Activated T-cell treated with anti-CD3 and anti-CD28 coated beads, Interleukin-2, amount 50 U/mL, for 24 hours (primary cell): ENCODE data around the gene FAM47C.
"Not testable (repeated sequence)": the region's sequence is repeated elsewhere in the genome, so short reads cannot be mapped to it uniquely, and the experiment has no call there.

Source experiments
- DNase-seq: peaks from one replicate; pipeline ENCODE4 v3.0.0-alpha.2; 2020
- H3K27ac Mint-ChIP-seq: 2 replicates; pipeline ENCODE4 v1.8.0; 2020; ENCODE audit warnings: mild to moderate bottlenecking, mixed read lengths
- H3K27me3 Mint-ChIP-seq: 2 replicates; pipeline ENCODE4 v1.8.0; 2020; ENCODE audit warnings: mixed read lengths
- H3K36me3 Mint-ChIP-seq: 2 replicates; pipeline ENCODE4 v1.8.0; 2020; ENCODE audit warnings: low read depth, mixed read lengths
- H3K4me1 Mint-ChIP-seq: 2 replicates; pipeline ENCODE4 v1.8.0; 2020; ENCODE audit warnings: low read depth, mixed read lengths
- H3K4me3 Mint-ChIP-seq: 2 replicates; pipeline ENCODE4 v1.8.0; 2020; ENCODE audit warnings: mild to moderate bottlenecking, moderate library complexity, mixed read lengths
- H3K9me3 Mint-ChIP-seq: 2 replicates; pipeline ENCODE4 v1.8.0; 2020; ENCODE audit warnings: mixed read lengths

FAM47C gene

GRCh38 chrX:37038814-37039213 lies 30.6 kb downstream of the FAM47C start:
- not testable (repeated sequence) for H3K9me3 Mint-ChIP-seq, H3K4me1 Mint-ChIP-seq, DNase-seq, H3K4me3 Mint-ChIP-seq, H3K36me3 Mint-ChIP-seq, H3K27ac Mint-ChIP-seq
- peaks cover 14% of the 10 kb centered on the region for H3K27me3 Mint-ChIP-seq

GRCh38 chrX:37042956-37043885 lies 35.1 kb downstream of the FAM47C start:
- not testable (repeated sequence) for H3K4me1 Mint-ChIP-seq, H3K4me3 Mint-ChIP-seq, H3K36me3 Mint-ChIP-seq, H3K9me3 Mint-ChIP-seq, H3K27ac Mint-ChIP-seq, H3K27me3 Mint-ChIP-seq, DNase-seq

- H3K4me3 Mint-ChIP-seq, result no peak overlapping the region
- DNase-seq, result no peak
- no peaks in the 10 kb centered on the region for H3K4me1 Mint-ChIP-seq
- H3K27me3 Mint-ChIP-seq, result peaks cover 15% of the 10 kb centered on the region
- H3K27ac Mint-ChIP-seq, result no peak overlapping the region
- no peaks in the 10 kb centered on the region for H3K36me3 Mint-ChIP-seq
- no peaks in the 10 kb centered on the region for H3K9me3 Mint-ChIP-seq
Measured at GRCh38 chrX:37047776-37048175, 39.6 kb downstream of the FAM47C start.

GRCh38 chrX:37057572-37057971 lies 49.4 kb downstream of the FAM47C start:
- not testable (repeated sequence) for DNase-seq, H3K36me3 Mint-ChIP-seq, H3K4me3 Mint-ChIP-seq, H3K27ac Mint-ChIP-seq, H3K4me1 Mint-ChIP-seq, H3K9me3 Mint-ChIP-seq
- H3K27me3 Mint-ChIP-seq, result peaks cover 31% of the 10 kb centered on the region

GRCh38 chrX:37060999-37061398 lies 52.8 kb downstream of the FAM47C start:
- Mint-ChIP-seq H3K36me3 (no peaks in the 10 kb centered on the region), H3K27ac (no peak overlapping the region), H3K27me3 (peaks cover 15% of the 10 kb centered on the region), H3K9me3 (no peaks in the 10 kb centered on the region), H3K4me1 (no peaks in the 10 kb centered on the region), H3K4me3 (no peak overlapping the region)
- DNase-seq, result no peak
